A673 (cell line): ENCODE results near the gene STAB1. TPM values are rescaled to one million over a fixed set of nuclear protein-coding genes. Genes with fewer than 3 reads are reported as not detected.

Experiments used
- BruUV-seq: library from RNA; stranded (reverse); fragments of 400-500 nt; replicated peaks from 2 replicates; lab custom pipeline; 2021; lab: Mats Ljungman, UMichigan
- CTCF ChIA-PET: fragments of 300-600 bp; sonication (Branson Sonifier 250); formaldehyde crosslinking; loops from one replicate; lab custom pipeline; 2022; ENCODE audit warnings: antibody characterized with exemption; lab: Charles Lee
- POLR2A ChIA-PET: fragments of 300-600 bp; sonication (Branson Sonifier 250); formaldehyde crosslinking; loops from one replicate; lab custom pipeline; 2022; ENCODE audit warnings: antibody characterized with exemption; ENCODE audit not compliant: low non-redundant PET; lab: Charles Lee
- DNase-seq: peaks from one replicate; pipeline ENCODE4 v3.0.0-alpha.2; 2015; ENCODE audit warnings: low spot score
- H3K27ac ChIP-seq: fragments of 200-600 bp; sonication (generic); 2 replicates; pipeline ENCODE4 v1.5.1; 2016; ENCODE audit warnings: mixed run types, low read depth, mild to moderate bottlenecking, mixed read lengths, antibody characterized with exemption, low read length; ENCODE audit not compliant: poor library complexity, severe bottlenecking
- H3K27me3 ChIP-seq: fragments of 200-600 bp; sonication (generic); replicated peaks from 2 replicates; pipeline ENCODE4 v1.6.1; 2017; ENCODE audit warnings: mixed run types, low read depth, mild to moderate bottlenecking, mixed read lengths, antibody characterized with exemption, low read length; ENCODE audit not compliant: insufficient read depth, poor library complexity
- H3K36me3 ChIP-seq: fragments of 200-600 bp; sonication (generic); 2 replicates; pipeline ENCODE4 v1.6.1; 2016; ENCODE audit warnings: mixed run types, mild to moderate bottlenecking, mixed read lengths, antibody characterized with exemption, low read length; ENCODE audit not compliant: insufficient read depth, poor library complexity, severe bottlenecking
- H3K4me1 ChIP-seq: fragments of 200-600 bp; sonication (generic); 2 replicates; pipeline ENCODE4 v1.6.1; 2017; ENCODE audit warnings: mixed run types, mild to moderate bottlenecking, mixed read lengths, antibody characterized with exemption, low read length; ENCODE audit not compliant: insufficient read depth, poor library complexity, severe bottlenecking
- H3K4me3 ChIP-seq: fragments of 200-600 bp; sonication (generic); 2 replicates; pipeline ENCODE4 v1.5.1; 2016; ENCODE audit warnings: low read depth, mixed run types, mild to moderate bottlenecking, mixed read lengths, low read length; ENCODE audit not compliant: poor library complexity, severe bottlenecking
- H3K9me3 ChIP-seq: fragments of 200-600 bp; sonication (generic); 2 replicates; pipeline ENCODE4 v1.6.1; 2016; ENCODE audit warnings: mixed run types, low read depth, mild to moderate bottlenecking, mixed read lengths, antibody characterized with exemption, low read length; ENCODE audit not compliant: poor library complexity, severe bottlenecking
- CTCF ChIP-seq: fragments of 300-800, 200-600 bp; sonication (generic); conservative IDR thresholded peaks from 2 replicates; pipeline ENCODE4 v1.5.1; 2017; ENCODE audit warnings: low read depth, mild to moderate bottlenecking, antibody characterized with exemption, low read length, moderate library complexity, mixed read lengths
- EZH2 ChIP-seq: fragments of 200-600 bp; sonication (generic); IDR thresholded peaks from 2 replicates; pipeline ENCODE4 v1.6.1; 2017; ENCODE audit warnings: borderline replicate concordance, low read depth, mild to moderate bottlenecking, mixed read lengths, antibody characterized with exemption, low read length; ENCODE audit not compliant: poor library complexity, severe bottlenecking
- intact Hi-C: fragments of 100-400 bp; cut with micrococcal nuclease; formaldehyde crosslinking; loops from one replicate; pipeline ENCODE4 v1.10.0; 2022; ENCODE audit not compliant: unreplicated experiment
- total RNA-seq: library from RNA; stranded (reverse); gene quantifications from 2 replicates; pipeline ENCODE4 v1.2.3, GENCODE V29; 2021

Gene STAB1
- total RNA-seq, 1 experiment from 2014 or later, result 0.41 TPM

- TF ChIP-seq EZH2 (no peak), CTCF (no peak)
- ChIA-PET POLR2A (no interaction called here), CTCF (no interaction called here)
- intact Hi-C loops, result no loop called here
- no peaks in the 10 kb centered on the region for H3K27me3 ChIP-seq
- H3K36me3 ChIP-seq, result no peaks in the 10 kb centered on the region
- no peak overlapping the region for H3K27ac ChIP-seq
- H3K9me3 ChIP-seq, result no peaks in the 10 kb centered on the region
- no TSS peak for BruUV-seq
- DNase-seq, result no peak
- no peaks in the 10 kb centered on the region for H3K4me1 ChIP-seq
- no peak overlapping the region for H3K4me3 ChIP-seq
These were observed 852 bp downstream of the STAB1 start for GRCh38 chr3:52495777-52496602.

DNA sequence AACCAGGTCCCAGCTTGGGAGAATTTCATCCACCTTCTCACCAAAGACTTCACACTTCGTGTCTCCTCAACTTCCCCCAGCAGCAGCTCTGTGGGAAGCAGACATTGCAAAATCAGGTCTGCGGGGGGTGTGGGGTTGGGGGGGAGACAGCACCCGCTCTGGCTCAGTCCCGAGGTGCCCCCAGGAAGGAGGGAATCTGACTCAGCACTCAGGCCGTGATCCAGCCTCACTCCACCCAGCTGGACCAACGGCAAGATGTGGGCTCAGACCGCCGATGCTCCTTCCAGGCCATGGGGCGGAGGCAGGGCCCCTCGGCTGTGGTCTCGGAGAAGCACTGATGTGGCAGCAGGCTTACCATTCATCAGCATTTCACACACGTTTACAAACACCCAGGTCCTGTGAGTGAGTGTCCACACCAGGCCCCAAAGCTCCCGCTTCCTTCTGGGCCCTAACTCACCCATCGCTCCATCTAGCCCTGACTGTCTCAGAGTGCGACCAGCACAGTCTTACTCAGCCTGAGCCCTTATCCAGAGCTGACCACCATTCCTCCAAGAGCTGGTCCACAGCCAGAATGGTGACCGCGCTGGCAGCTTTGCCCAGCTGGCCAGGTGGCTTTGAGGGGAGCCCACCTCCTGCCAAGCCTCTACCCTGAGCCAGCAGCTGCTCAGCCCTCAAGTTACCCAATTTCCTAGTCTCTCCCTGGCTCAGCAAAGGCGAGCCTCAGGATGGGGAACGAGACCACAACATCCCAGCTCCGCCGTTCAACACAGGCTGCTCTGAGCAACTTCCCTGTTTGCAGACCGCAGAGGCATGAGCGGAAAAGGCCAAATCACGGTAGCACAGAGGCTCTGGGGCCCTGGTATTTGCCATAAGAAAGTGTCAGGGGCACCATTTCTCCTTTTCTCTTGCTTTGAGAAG, 3.3 kb downstream of the STAB1 start:
- no TSS peak for BruUV-seq
- ChIA-PET CTCF (interaction anchor here (0.6 kb wide), 1 partner anchor 38 kb away, joined by 5 read pairs; no protein-coding TSS in a partner anchor), POLR2A (no interaction called here)
- no peak for DNase-seq
- intact Hi-C loops, result no loop called here
- no peaks in the 10 kb centered on the region for H3K4me1 ChIP-seq
- H3K36me3 ChIP-seq, result no peaks in the 10 kb centered on the region
- H3K9me3 ChIP-seq, result no peaks in the 10 kb centered on the region
- H3K27ac ChIP-seq, result no peak overlapping the region
- no peak for TF ChIP-seq CTCF
- TF ChIP-seq EZH2, result no peak
- no peaks in the 10 kb centered on the region for H3K27me3 ChIP-seq
- no peak overlapping the region for H3K4me3 ChIP-seq

DNA sequence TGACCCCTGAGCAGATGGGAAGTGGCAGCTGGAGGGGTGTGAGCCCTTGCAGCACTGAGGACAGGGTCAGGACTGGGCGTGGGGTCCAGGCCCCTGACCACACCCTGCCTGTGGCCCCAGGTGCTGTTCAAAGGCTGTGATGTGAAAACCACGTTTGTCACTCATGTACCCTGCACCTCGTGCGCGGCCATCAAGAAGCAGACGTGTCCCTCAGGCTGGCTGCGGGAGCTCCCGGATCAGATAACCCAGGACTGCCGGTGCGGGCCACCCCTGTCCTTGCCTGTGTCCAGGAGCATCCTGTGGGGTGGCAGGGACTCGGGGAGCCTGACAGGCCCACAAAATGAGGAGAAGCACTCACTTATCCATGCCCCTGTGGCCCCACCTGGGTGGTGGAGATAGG, 5.9 kb downstream of the STAB1 start:
- TF ChIP-seq CTCF, result no peak
- TF ChIP-seq EZH2, result no peak
- H3K36me3 ChIP-seq, result no peaks in the 10 kb centered on the region
- no TSS peak for BruUV-seq
- H3K27me3 ChIP-seq, result no peaks in the 10 kb centered on the region
- DNase-seq, result no peak
- H3K4me1 ChIP-seq, result no peaks in the 10 kb centered on the region
- intact Hi-C loops, result no loop called here
- no peak overlapping the region for H3K27ac ChIP-seq
- no peaks in the 10 kb centered on the region for H3K9me3 ChIP-seq
- ChIA-PET CTCF (no interaction called here), POLR2A (no interaction called here)
- H3K4me3 ChIP-seq, result no peak overlapping the region
